ENCODE measurements around the gene LARP1. TPM values are rescaled to one million over a fixed set of nuclear protein-coding genes. Genes with fewer than 3 reads are reported as not detected.

The LARP1 gene
- total RNA-seq, 2 donors from 2014 or later: 83.9 to 163 TPM

DNA sequence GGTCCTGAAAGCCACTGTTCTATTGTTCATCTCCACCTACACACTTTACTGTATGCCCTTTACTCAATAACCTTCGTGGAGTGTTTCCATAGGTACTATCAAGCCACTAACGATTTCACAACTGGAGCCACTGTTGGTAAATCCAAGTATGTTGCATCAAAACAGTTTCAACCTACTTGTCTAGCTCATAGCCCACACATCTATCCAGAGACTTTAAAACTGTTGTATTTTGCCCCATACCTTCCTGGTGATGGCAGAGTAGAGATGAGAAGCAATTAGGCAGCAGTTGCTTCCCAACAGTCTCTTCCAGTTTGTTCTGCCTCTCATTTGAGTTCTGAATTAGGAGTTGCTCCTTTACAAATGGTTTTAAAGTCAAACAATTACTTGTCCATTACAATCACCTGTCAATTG is 94.6 kb downstream of the LARP1 start:
- Histone ChIP-seq H3K9me3 (no peaks in the 10 kb centered on the region), H3K4me1 (replicated peaks) (no peaks in the 10 kb centered on the region), H3K27ac (peak overlapping the region; percentile 73 to 79), H3K27me3 (replicated peaks; ENCODE audit: insufficient read depth) (no peaks in the 10 kb centered on the region), H3K36me3 (no peaks in the 10 kb centered on the region), H3K4me3 (peak overlapping the region; percentile 36 to 38)
- no peak for DNase-seq (ENCODE audit: low spot score)
- intact Hi-C loops (cut with DNase I): loop anchor here (10.0 kb wide), 1 partner anchor 165 kb away; no protein-coding TSS in a partner anchor
- no peak for TF ChIP-seq POLR2A (IDR thresholded peaks at IDR 0.05)
- TF ChIP-seq POLR2AphosphoS5 (IDR thresholded peaks at IDR 0.05): no peak
- TF ChIP-seq, protein P1, sequence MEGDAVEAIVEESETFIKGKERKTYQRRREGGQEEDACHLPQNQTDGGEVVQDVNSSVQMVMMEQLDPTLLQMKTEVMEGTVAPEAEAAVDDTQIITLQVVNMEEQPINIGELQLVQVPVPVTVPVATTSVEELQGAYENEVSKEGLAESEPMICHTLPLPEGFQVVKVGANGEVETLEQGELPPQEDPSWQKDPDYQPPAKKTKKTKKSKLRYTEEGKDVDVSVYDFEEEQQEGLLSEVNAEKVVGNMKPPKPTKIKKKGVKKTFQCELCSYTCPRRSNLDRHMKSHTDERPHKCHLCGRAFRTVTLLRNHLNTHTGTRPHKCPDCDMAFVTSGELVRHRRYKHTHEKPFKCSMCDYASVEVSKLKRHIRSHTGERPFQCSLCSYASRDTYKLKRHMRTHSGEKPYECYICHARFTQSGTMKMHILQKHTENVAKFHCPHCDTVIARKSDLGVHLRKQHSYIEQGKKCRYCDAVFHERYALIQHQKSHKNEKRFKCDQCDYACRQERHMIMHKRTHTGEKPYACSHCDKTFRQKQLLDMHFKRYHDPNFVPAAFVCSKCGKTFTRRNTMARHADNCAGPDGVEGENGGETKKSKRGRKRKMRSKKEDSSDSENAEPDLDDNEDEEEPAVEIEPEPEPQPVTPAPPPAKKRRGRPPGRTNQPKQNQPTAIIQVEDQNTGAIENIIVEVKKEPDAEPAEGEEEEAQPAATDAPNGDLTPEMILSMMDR (IDR thresholded peaks at IDR 0.05): no peak
- 13% methylated on average over 2 of the region's 2 CpGs for WGBS

DNA sequence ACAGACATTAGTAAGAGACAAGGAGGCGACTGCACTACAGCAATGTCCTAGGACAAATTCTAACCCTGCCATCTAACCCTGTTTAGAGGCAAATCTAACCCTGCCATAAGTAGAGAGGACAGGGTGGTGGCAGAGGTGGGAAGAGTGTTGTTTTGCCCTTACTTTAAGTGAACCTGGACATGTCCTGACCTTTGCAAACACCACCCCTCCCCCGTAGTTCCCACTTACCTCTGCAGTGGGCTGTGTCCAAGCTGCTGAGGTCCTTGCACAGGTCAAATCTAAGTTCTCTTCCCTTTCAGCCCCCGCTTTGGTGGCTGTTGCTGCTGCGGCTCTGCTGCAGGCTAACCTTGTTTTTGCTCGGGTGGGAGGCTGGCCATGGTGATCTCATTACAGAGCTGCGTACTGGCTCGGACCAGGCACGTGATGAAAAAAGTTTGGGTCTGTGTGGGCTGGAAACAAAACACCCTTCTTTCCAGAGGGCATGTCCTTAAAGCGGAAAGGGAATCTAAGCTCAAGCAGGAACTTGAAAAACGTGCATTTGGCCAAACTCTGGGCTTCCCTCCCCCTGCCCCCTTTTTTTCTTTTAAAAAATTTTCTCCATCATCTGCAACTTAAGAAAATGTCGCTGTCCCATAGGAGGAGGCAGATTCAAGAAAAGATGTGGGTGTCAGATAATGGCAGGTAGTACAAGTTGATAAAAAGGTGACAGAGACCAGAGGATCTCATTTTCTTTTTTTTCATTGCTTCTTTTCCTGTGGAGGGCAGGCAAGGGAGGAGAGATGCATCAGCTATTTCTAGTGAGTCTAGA is 95.3 kb downstream of the LARP1 start, which contains the start of gene FAXDC2:
TSS of gene FAXDC2 (minus strand) at position 349 of the 808 bp plus-strand sequence. CDS start 12,425 bp downstream, outside the sequence.
- TF ChIP-seq, protein P1 (IDR thresholded peaks at IDR 0.05): no peak
- TF ChIP-seq POLR2AphosphoS5 (IDR thresholded peaks at IDR 0.05) (peak; percentile 78), POLR2A (IDR thresholded peaks at IDR 0.05) (peak; percentile 51)
- H3K27me3 ChIP-seq (replicated peaks; ENCODE audit: insufficient read depth): no peaks in the 10 kb centered on the region
- H3K4me1 ChIP-seq (replicated peaks): no peaks in the 10 kb centered on the region
- peak; percentile 71 for DNase-seq (ENCODE audit: low spot score)
- 7% methylated on average over 11 of the region's 11 CpGs for WGBS
- H3K36me3 ChIP-seq: no peaks in the 10 kb centered on the region
- H3K27ac ChIP-seq: peak within 1 kb of the TSS; percentile 73 to 79
- no peaks in the 10 kb centered on the region for H3K9me3 ChIP-seq
- peak within 1 kb of the TSS; percentile 36 to 38 for H3K4me3 ChIP-seq
- intact Hi-C loops (cut with DNase I): loop anchor here (10.0 kb wide), 1 partner anchor 166 kb away; no protein-coding TSS in a partner anchor

DNA sequence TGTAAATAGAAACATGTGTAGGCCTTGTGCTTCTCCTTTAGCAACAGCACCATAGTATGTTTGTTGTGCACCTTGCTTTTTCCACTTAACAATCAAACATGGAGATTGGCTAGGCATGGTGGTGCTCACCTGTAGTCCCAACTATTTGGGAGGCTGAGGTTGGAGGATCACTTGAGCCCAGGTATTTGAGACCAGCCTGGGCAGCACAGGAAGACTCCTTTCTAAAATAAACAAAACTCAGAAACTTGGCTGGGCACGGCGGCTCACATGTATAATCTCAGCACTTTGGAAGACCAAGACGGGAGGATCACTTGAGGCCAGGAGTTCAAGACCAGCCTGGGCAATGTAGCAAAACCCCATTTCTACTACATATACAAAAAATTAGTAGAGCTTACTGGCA is 96.2 kb downstream of the LARP1 start:
- Histone ChIP-seq H3K36me3 (no peaks in the 10 kb centered on the region), H3K4me3 (no peak overlapping the region), H3K9me3 (no peaks in the 10 kb centered on the region), H3K4me1 (replicated peaks) (no peaks in the 10 kb centered on the region), H3K27ac (peak overlapping the region; percentile 73 to 79), H3K27me3 (replicated peaks; ENCODE audit: insufficient read depth) (no peaks in the 10 kb centered on the region)
- no peak for TF ChIP-seq POLR2A (IDR thresholded peaks at IDR 0.05)
- no peak for TF ChIP-seq POLR2AphosphoS5 (IDR thresholded peaks at IDR 0.05)
- TF ChIP-seq, protein P1 (IDR thresholded peaks at IDR 0.05): no peak
- intact Hi-C loops (cut with DNase I): loop anchor here (10.0 kb wide), 1 partner anchor 167 kb away; no protein-coding TSS in a partner anchor
- WGBS: 86% methylated on average over 3 of the region's 3 CpGs
- DNase-seq (ENCODE audit: low spot score): no peak

GRCh38 chr5:154857530-154858296 is 102.5 kb downstream of the LARP1 start:
- Histone ChIP-seq H3K9me3 (no peaks in the 10 kb centered on the region), H3K4me3 (peak overlapping the region; percentile 75 to 82), H3K4me1 (replicated peaks) (peaks cover 6% of the 10 kb centered on the region), H3K27ac (peak overlapping the region; percentile 97 to 98), H3K36me3 (no peaks in the 10 kb centered on the region), H3K27me3 (replicated peaks; ENCODE audit: insufficient read depth) (no peaks in the 10 kb centered on the region)
- TF ChIP-seq POLR2A (IDR thresholded peaks at IDR 0.05) (peak; percentile 69), POLR2AphosphoS5 (IDR thresholded peaks at IDR 0.05) (peak; percentile 75)
- TF ChIP-seq, protein P1 (IDR thresholded peaks at IDR 0.05): peak in 2 of 4 experiments; percentile 19 to 28
- peak; percentile 92 for DNase-seq (ENCODE audit: low spot score)
- intact Hi-C loops (cut with DNase I): loop anchor here (1.0 to 10.0 kb wide), 3 partner anchors 85 to 173 kb away; partner anchors contain the start of genes LARP1 and MRPL22
- under 1% methylated on average over 57 of the region's 59 CpGs for WGBS

Data from prostate gland (tissue), 2 donors.